ENCODE measurements around the gene VRK3.

GRCh38 chr19:50050406-50051227, 25.4 kb upstream of the VRK3 start:
- TF ChIP-seq CTCF (IDR thresholded peaks at IDR 0.05) (no peak), POLR2A (IDR thresholded peaks at IDR 0.05) (no peak)
